Measurements from ENCODE around the gene MED17.

MED17 gene

GRCh38 chr11:93858121-93858775 lies 74.2 kb downstream of the MED17 start:
- Histone ChIP-seq H3K27me3 (ENCODE audit: low read length) (no peaks in the 10 kb centered on the region), H3F3A (ENCODE audit: insufficient read depth) (no peaks in the 10 kb centered on the region), H3K4me3 (ENCODE audit: insufficient read depth, low read length, poor library complexity, severe bottlenecking) (no peak overlapping the region), H4K20me1 (ENCODE audit: low read depth, low read length) (no peaks in the 10 kb centered on the region), H3K4me2 (ENCODE audit: low read depth, low read length, poor library complexity, severe bottlenecking) (no peak overlapping the region), H3K36me3 (ENCODE audit: low read length) (no peaks in the 10 kb centered on the region), H3K9me3 (ENCODE audit: insufficient read depth, low read length) (no peaks in the 10 kb centered on the region), H3K79me2 (ENCODE audit: insufficient read depth, low read length) (no peaks in the 10 kb centered on the region), H3K9me2 (replicated peaks; ENCODE audit: insufficient read depth, low read length) (no peaks in the 10 kb centered on the region), H3K27ac (ENCODE audit: low read depth, low read length) (no peak overlapping the region), H3K9ac (ENCODE audit: low read length) (no peak overlapping the region), H2AFZ (ENCODE audit: low read depth, low read length, severe bottlenecking) (no peak overlapping the region)
- TF ChIP-seq CTCF (IDR thresholded peaks at IDR 0.05; ENCODE audit: insufficient read depth, low read length, poor library complexity, severe bottlenecking) (no peak), EZH2phosphoT487 (conservative IDR thresholded peaks at IDR 0.05; ENCODE audit: low read length) (no peak)

- H3K79me2 ChIP-seq (ENCODE audit: insufficient read depth, low read length), result no peaks in the 10 kb centered on the region
- no peaks in the 10 kb centered on the region for H4K20me1 ChIP-seq (ENCODE audit: low read depth, low read length)
- H3K36me3 ChIP-seq (ENCODE audit: low read length), result no peaks in the 10 kb centered on the region
- H3K9ac ChIP-seq (ENCODE audit: low read length), result no peak overlapping the region
- TF ChIP-seq EZH2phosphoT487 (conservative IDR thresholded peaks at IDR 0.05; ENCODE audit: low read length) (no peak), CTCF (IDR thresholded peaks at IDR 0.05; ENCODE audit: insufficient read depth, low read length, poor library complexity, severe bottlenecking) (no peak)
- H3K27ac ChIP-seq (ENCODE audit: low read depth, low read length), result no peak overlapping the region
- no peaks in the 10 kb centered on the region for H3K27me3 ChIP-seq (ENCODE audit: low read length)
- H3K9me3 ChIP-seq (ENCODE audit: insufficient read depth, low read length), result no peaks in the 10 kb centered on the region
- no peak overlapping the region for H3K4me3 ChIP-seq (ENCODE audit: insufficient read depth, low read length, poor library complexity, severe bottlenecking)
- no peak overlapping the region for H2AFZ ChIP-seq (ENCODE audit: low read depth, low read length, severe bottlenecking)
- H3F3A ChIP-seq (ENCODE audit: insufficient read depth), result no peaks in the 10 kb centered on the region
- H3K9me2 ChIP-seq (replicated peaks; ENCODE audit: insufficient read depth, low read length), result no peaks in the 10 kb centered on the region
- no peak overlapping the region for H3K4me2 ChIP-seq (ENCODE audit: low read depth, low read length, poor library complexity, severe bottlenecking)
Observed at GRCh38 chr11:93861808-93862207, 77.7 kb downstream of the MED17 start.

Measured in SU-DHL-6 (cell line).